HEK293T (cell line): ENCODE measurements around the gene HSDL2.

ENCODE experiments used
- BHLHE40 ChIP-seq: fragments of 450-650 bp; IDR thresholded peaks from 2 replicates; pipeline ENCODE4 v1.6.1; 2016; ENCODE audit warnings: mild to moderate bottlenecking, moderate library complexity, borderline replicate concordance
- ELF4 ChIP-seq: fragments of 450-650 bp; IDR thresholded peaks from 2 replicates; pipeline ENCODE4 v1.6.1; 2017; ENCODE audit warnings: antibody characterized with exemption
- FOXA1 ChIP-seq: fragments of 450-650 bp; IDR thresholded peaks from 2 replicates; pipeline ENCODE4 v1.6.1; 2016; ENCODE audit warnings: mild to moderate bottlenecking
- FOXK2 ChIP-seq: fragments of 450-650 bp; IDR thresholded peaks from 2 replicates; pipeline ENCODE4 v1.6.1; 2016; ENCODE audit warnings: mild to moderate bottlenecking
- HDGF ChIP-seq: fragments of 450-650 bp; IDR thresholded peaks from 2 replicates; pipeline ENCODE4 v1.6.1; 2017; ENCODE audit warnings: antibody characterized with exemption, borderline replicate concordance
- LEF1 ChIP-seq: fragments of 450-650 bp; IDR thresholded peaks from 2 replicates; pipeline ENCODE4 v1.6.1; 2017; ENCODE audit warnings: mild to moderate bottlenecking, borderline replicate concordance
- NFRKB ChIP-seq: fragments of 450-650 bp; IDR thresholded peaks from 2 replicates; pipeline ENCODE4 v1.6.1; 2016; ENCODE audit warnings: mild to moderate bottlenecking, moderate library complexity
- PKNOX1 ChIP-seq: fragments of 450-650 bp; IDR thresholded peaks from 2 replicates; pipeline ENCODE4 v1.6.1; 2016
- SP1 ChIP-seq: fragments of 450-650 bp; IDR thresholded peaks from 2 replicates; pipeline ENCODE4 v1.6.1; 2017
- SUZ12 ChIP-seq: fragments of 450-650 bp; IDR thresholded peaks from 2 replicates; pipeline ENCODE4 v1.6.1; 2016; ENCODE audit warnings: mild to moderate bottlenecking

GRCh38 chr9:112401175-112401815, 21.4 kb downstream of the HSDL2 start:
- TF ChIP-seq NFRKB (no peak), SP1 (no peak), PKNOX1 (no peak), BHLHE40 (no peak), ELF4 (no peak), FOXK2 (no peak), HDGF (no peak), LEF1 (no peak), FOXA1 (no peak), SUZ12 (no peak)
